K562 (cell line): ENCODE data around the gene STPG2. TPM values are rescaled to one million over a fixed set of nuclear protein-coding genes. Genes with fewer than 3 reads are reported as not detected.

ENCODE experiments used
- ATAC-seq: fragments of 200-7000 bp; cut with Tn5 transposase; 3 replicates; pipeline ENCODE4 v1.9.1; 2020; ENCODE audit warnings: moderate library complexity
- BruUV-seq: library from RNA; stranded (reverse); fragments of 400-500 nt; replicated peaks from 2 replicates; lab custom pipeline; 2021; lab: Mats Ljungman, UMichigan
- CTCF ChIA-PET: fragments of 300-600 bp; formaldehyde crosslinking; extraction: SDS; loops from one replicate; lab custom pipeline; 2021; ENCODE audit warnings: low intra/inter-chr PET ratio; lab: Yijun Ruan, JAX
- POLR2A ChIA-PET: fragments of 300-600, 350-650 bp; sonication (Branson Sonifier 250); formaldehyde crosslinking; extraction: SDS; loops from one replicate; lab custom pipeline; 2021; ENCODE audit warnings: antibody characterized with exemption, inconsistent platforms; lab: Yijun Ruan, JAX
- DNase-seq, 4 experiments: peaks; one replicate each; pipeline versions ENCODE4 v3.0.0 to v3.0.0-alpha.2; 2011 to 2018; ENCODE audit warnings: low spot score in 3 of 4, mixed read lengths in 3 of 4; ENCODE audit errors: extremely low read depth in 1 of 4
- FAIRE-seq: peaks from 2 replicates; lab custom pipeline; 2011; peaks lifted over from hg19 to GRCh38; lab: Jason Lieb, UNC
- H2AFZ ChIP-seq: 2 replicates; pipeline ENCODE4 v1.6.0; 2011; ENCODE audit warnings: low read depth, low read length, control low read depth, inconsistent platforms
- H3K27ac ChIP-seq: fragments of 200-600 bp; 3 replicates; pipeline ENCODE4 v1.8.0; 2011; ENCODE audit warnings: low read depth, mild to moderate bottlenecking, control low read depth, inconsistent platforms, low read length, moderate library complexity, mixed read lengths; ENCODE audit errors: extremely low read depth
- H3K27me3 ChIP-seq, 2 experiments: fragments of 300-600 bp in 1 of 2; 2 replicates in 1 of 2; 3 replicates in 1 of 2; pipeline versions ENCODE4 v1.6.0 to v1.8.0; 2011; ENCODE audit warnings: inconsistent platforms in 2 of 2, low read length in 2 of 2, mild to moderate bottlenecking in 1 of 2, mixed read lengths in 1 of 2, moderate library complexity in 1 of 2; ENCODE audit not compliant: control insufficient read depth in 2 of 2, insufficient read depth in 2 of 2
- H3K36me3 ChIP-seq: fragments of 300-600 bp; 3 replicates; pipeline ENCODE4 v1.8.0; 2011; ENCODE audit warnings: mild to moderate bottlenecking, low read length, inconsistent platforms; ENCODE audit not compliant: control insufficient read depth, insufficient read depth
- H3K4me1 ChIP-seq, 2 experiments: fragments of 200-600 bp in 1 of 2; replicated peaks in 1 of 2; 2 replicates in 1 of 2; 3 replicates in 1 of 2; pipeline versions ENCODE4 v1.5.1 to v1.8.0; 2011; ENCODE audit warnings: inconsistent platforms in 2 of 2, low read length in 2 of 2, mild to moderate bottlenecking in 1 of 2, mixed read lengths in 1 of 2, moderate library complexity in 1 of 2; ENCODE audit not compliant: control insufficient read depth in 2 of 2, insufficient read depth in 2 of 2
- H3K4me2 ChIP-seq: 2 replicates; pipeline ENCODE4 v1.6.1; 2011; ENCODE audit warnings: low read length, control low read depth, inconsistent platforms, mixed read lengths; ENCODE audit not compliant: insufficient read depth
- H3K4me3 ChIP-seq: fragments of 200-600 bp; sonication (generic), shearing (Covaris generic); 2 replicates; pipeline ENCODE4 v1.5.1; 2016; ENCODE audit warnings: control low read depth, inconsistent platforms
- H3K79me2 ChIP-seq: fragments of 200-600 bp; 3 replicates; pipeline ENCODE4 v1.8.0; 2011; ENCODE audit warnings: low read length, inconsistent platforms; ENCODE audit not compliant: control insufficient read depth, insufficient read depth
- H3K9ac ChIP-seq, 2 experiments: 2 replicates each; pipeline versions ENCODE4 v1.6.0 to v1.6.1; 2011; ENCODE audit warnings: low read depth in 2 of 2, low read length in 2 of 2, control low read depth in 1 of 2, inconsistent platforms in 1 of 2, mild to moderate bottlenecking in 1 of 2, mixed read lengths in 1 of 2; ENCODE audit not compliant: insufficient read depth in 1 of 2
- H3K9me1 ChIP-seq: one replicate; pipeline ENCODE4 v1.6.0; 2011; ENCODE audit warnings: inconsistent platforms, mild to moderate bottlenecking, low read length, moderate library complexity; ENCODE audit not compliant: control insufficient read depth, insufficient read depth
- H3K9me3 ChIP-seq: replicated peaks from 2 replicates; pipeline ENCODE4 v1.5.1; 2011; ENCODE audit warnings: low read depth, low read length, inconsistent platforms; ENCODE audit not compliant: control insufficient read depth, insufficient read depth
- H4K20me1 ChIP-seq: replicated peaks from 2 replicates; pipeline ENCODE4 v1.6.1; 2011; ENCODE audit warnings: low read length, inconsistent platforms, mixed read lengths; ENCODE audit not compliant: control insufficient read depth, insufficient read depth
- BRF2 ChIP-seq: IDR thresholded peaks from 3 replicates; pipeline ENCODE4 v1.6.1; 2011; ENCODE audit warnings: borderline replicate concordance, mild to moderate bottlenecking; ENCODE audit not compliant: insufficient read length, insufficient read depth
- MCM3 ChIP-seq: fragments of 450-650 bp; IDR thresholded peaks from 2 replicates; pipeline ENCODE4 v1.6.1; 2016
- MITF ChIP-seq: IDR thresholded peaks from 2 replicates; pipeline ENCODE4 v1.6.1; 2014; ENCODE audit warnings: antibody characterized with exemption
- POLR2H ChIP-seq: IDR thresholded peaks from 2 replicates; pipeline ENCODE4 v1.6.1; 2016; ENCODE audit warnings: missing genetic modification characterization, low read depth, mild to moderate bottlenecking, control low read depth, missing compliant biosample characterization, moderate library complexity
- ZFP1 ChIP-seq: fragments of 450-650 bp; formaldehyde crosslinking; IDR thresholded peaks from 2 replicates; pipeline ENCODE4 v1.4.0; 2020; ENCODE audit warnings: mild to moderate bottlenecking, mixed read lengths
- ZNF184 ChIP-seq: sonication (generic); formaldehyde crosslinking; IDR thresholded peaks from 2 replicates; pipeline ENCODE4 v1.5.0; 2020; ENCODE audit warnings: missing genetic modification reagents
- ZNF239 ChIP-seq: fragments of 250-450 bp; sonication (Bioruptor Pico); IDR thresholded peaks from 2 replicates; pipeline ENCODE4 v1.4.0; 2020; ENCODE audit warnings: mild to moderate bottlenecking
- in situ Hi-C: fragments of 300-500 bp; cut with MboI; formaldehyde crosslinking; loops from 4 replicates; pipeline ENCODE4 v1.15.0; 2018; ENCODE audit warnings: inconsistent platforms, mixed read lengths
- intact Hi-C: fragments of 100-400 bp; cut with micrococcal nuclease; formaldehyde crosslinking; loops from 2 replicates; pipeline ENCODE4 v1.14.2; 2022
- polyA plus RNA-seq, 8 experiments: library from polyadenylated mRNA; depleted of rRNA in 4 of 8; stranded (reverse) in 5 of 8; unstranded in 3 of 8; fragments of >200 nt; fragmentation: Nextera tagmentation in 2 of 8; fragmentation: Illumina TruSeq in 1 of 8; extraction: Ambion mirVana in 2 of 8; extraction: Trizol in 1 of 8; gene quantifications; 2 replicates each; pipeline versions ENCODE4 v1.2.1 to v1.2.3, GENCODE V29; 2011 to 2014; ENCODE audit warnings: inconsistent platforms in 1 of 8, missing spikeins in 1 of 8
- total RNA-seq, 7 experiments: library from RNA; depleted of rRNA in 6 of 7; stranded (reverse); fragments of >200 nt in 6 of 7; fragmentation: Illumina TruSeq in 2 of 7; extraction: Trizol in 2 of 7; gene quantifications; 2 replicates each; pipeline versions ENCODE4 v1.2.1 to v1.2.3, GENCODE V29; 2011 to 2021; ENCODE audit warnings: low replicate concordance in 1 of 7
- TF ChIP-seq, protein P1 (sequence below): fragments of 450-650 bp; IDR thresholded peaks from 2 replicates; pipeline ENCODE4 v1.6.1; 2016; ENCODE audit warnings: low read depth, mild to moderate bottlenecking, moderate library complexity
- TF ChIP-seq, protein P2 (sequence below), 2 experiments: IDR thresholded peaks in 1 of 2; conservative IDR thresholded peaks in 1 of 2; 2 replicates each; pipeline ENCODE4 v1.6.1; 2016; ENCODE audit warnings: low read depth in 2 of 2, mild to moderate bottlenecking in 1 of 2, missing compliant biosample characterization in 1 of 2, missing genetic modification characterization in 1 of 2, moderate library complexity in 1 of 2

STPG2 gene
- total and polyA plus RNA-seq, 9 of the 15 experiments (the other 6 are each of a cell fraction or from before 2014, with no cell fraction given), result not detected

DNA sequence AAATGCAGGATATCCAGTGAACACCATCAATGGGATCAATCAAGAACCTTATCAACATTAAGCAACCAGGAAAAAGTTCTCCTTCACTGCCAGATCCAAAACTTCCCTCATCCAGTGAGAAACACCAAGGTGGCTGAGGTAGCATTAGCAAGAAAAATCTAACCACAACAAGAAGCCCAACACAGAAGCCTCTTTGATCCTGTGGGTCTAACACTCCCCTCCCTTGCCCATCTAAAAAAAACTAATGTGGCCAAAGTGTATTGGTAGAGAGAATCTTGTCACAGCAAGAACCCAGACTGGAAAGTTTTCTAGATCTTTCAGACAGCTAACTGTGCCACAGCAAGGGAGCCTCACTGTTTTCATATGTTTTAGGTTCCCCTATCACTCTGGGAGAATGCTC is 558.0 kb downstream of the STPG2 start:
- Histone ChIP-seq H3K79me2 (no peaks in the 10 kb centered on the region), H3K9me1 (no peaks in the 10 kb centered on the region), H3K9ac (no peak overlapping the region), H4K20me1 (no peaks in the 10 kb centered on the region), H2AFZ (no peak overlapping the region), H3K27me3 (no peaks in the 10 kb centered on the region), H3K4me3 (no peak overlapping the region), H3K9me3 (no peaks in the 10 kb centered on the region), H3K36me3 (no peaks in the 10 kb centered on the region), H3K4me2 (no peak overlapping the region), H3K4me1 (no peaks in the 10 kb centered on the region), H3K27ac (no peak overlapping the region)
- ATAC-seq (no peak), FAIRE-seq (no peak), DNase-seq (no peak)
- CTCF ChIA-PET, result no interaction called here
- intact Hi-C loops, result no loop called here
- TF ChIP-seq BRF2 (no peak), ZNF239 (CRISPR knock-in tag) (no peak), ZNF184 (no peak), MCM3 (no peak), POLR2H (tag) (no peak), MITF (no peak), ZFP1 (CRISPR knock-in tag) (no peak)
- TF ChIP-seq, protein P1, sequence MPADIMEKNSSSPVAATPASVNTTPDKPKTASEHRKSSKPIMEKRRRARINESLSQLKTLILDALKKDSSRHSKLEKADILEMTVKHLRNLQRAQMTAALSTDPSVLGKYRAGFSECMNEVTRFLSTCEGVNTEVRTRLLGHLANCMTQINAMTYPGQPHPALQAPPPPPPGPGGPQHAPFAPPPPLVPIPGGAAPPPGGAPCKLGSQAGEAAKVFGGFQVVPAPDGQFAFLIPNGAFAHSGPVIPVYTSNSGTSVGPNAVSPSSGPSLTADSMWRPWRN, result no peak
- TF ChIP-seq, protein P2, sequence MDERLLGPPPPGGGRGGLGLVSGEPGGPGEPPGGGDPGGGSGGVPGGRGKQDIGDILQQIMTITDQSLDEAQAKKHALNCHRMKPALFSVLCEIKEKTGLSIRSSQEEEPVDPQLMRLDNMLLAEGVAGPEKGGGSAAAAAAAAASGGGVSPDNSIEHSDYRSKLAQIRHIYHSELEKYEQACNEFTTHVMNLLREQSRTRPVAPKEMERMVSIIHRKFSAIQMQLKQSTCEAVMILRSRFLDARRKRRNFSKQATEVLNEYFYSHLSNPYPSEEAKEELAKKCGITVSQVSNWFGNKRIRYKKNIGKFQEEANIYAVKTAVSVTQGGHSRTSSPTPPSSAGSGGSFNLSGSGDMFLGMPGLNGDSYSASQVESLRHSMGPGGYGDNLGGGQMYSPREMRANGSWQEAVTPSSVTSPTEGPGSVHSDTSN (CRISPR knock-in tag; IDR thresholded peaks at IDR 0.05; ENCODE audit: low read depth), result no peak
- TF ChIP-seq, protein P2 (tag; conservative IDR thresholded peaks at IDR 0.05; ENCODE audit: low read depth), result no peak
- POLR2A ChIA-PET, result no interaction called here
- in situ Hi-C loops, result no loop called here
- no TSS peak for BruUV-seq
